Mammary epithelial cell (primary cell): Measurements from ENCODE around the gene GRN.

Source experiments
- CTCF ChIP-seq, 2 donors: IDR thresholded peaks in 1 of 2; conservative IDR thresholded peaks in 1 of 2; 2 replicates each; pipeline ENCODE4 v1.5.1; 2011 to 2012; ENCODE audit warnings: inconsistent platforms in 2 of 2, low read length in 2 of 2, mild to moderate bottlenecking in 2 of 2, control low read depth in 1 of 2, low read depth in 1 of 2; ENCODE audit not compliant: insufficient read depth in 1 of 2; ENCODE audit errors: extremely low read depth in 1 of 2
- EZH2 ChIP-seq: IDR thresholded peaks from 2 replicates; pipeline ENCODE4 v1.6.1; 2012; ENCODE audit warnings: low read length, inconsistent platforms, borderline replicate concordance

GRCh38 chr17:44372036-44372435, 26.9 kb downstream of the GRN start:
- TF ChIP-seq CTCF (conservative IDR thresholded peaks at IDR 0.05 in 1 of 2, IDR thresholded peaks at IDR 0.05 in 1 of 2; ENCODE audit: extremely low read depth in 1 of 2, insufficient read depth in 1 of 2, low read depth in 1 of 2, low read length in 2 of 2) (no peak), EZH2 (no peak)
